Measurements from ENCODE around the gene POU3F1.

GRCh38 chr1:38087676-38088075, 41.1 kb upstream of the POU3F1 start:
- no peak for TF ChIP-seq REST (IDR thresholded peaks at IDR 0.05; ENCODE audit: insufficient replicate concordance, low read depth)
- TF ChIP-seq CTCF (IDR thresholded peaks at IDR 0.05; ENCODE audit: insufficient read depth, low read length), result no peak
- TF ChIP-seq GABPA (IDR thresholded peaks at IDR 0.05; ENCODE audit: low read depth), result no peak
